ENCODE data around the gene CNTNAP2.

- TF ChIP-seq, protein P1, sequence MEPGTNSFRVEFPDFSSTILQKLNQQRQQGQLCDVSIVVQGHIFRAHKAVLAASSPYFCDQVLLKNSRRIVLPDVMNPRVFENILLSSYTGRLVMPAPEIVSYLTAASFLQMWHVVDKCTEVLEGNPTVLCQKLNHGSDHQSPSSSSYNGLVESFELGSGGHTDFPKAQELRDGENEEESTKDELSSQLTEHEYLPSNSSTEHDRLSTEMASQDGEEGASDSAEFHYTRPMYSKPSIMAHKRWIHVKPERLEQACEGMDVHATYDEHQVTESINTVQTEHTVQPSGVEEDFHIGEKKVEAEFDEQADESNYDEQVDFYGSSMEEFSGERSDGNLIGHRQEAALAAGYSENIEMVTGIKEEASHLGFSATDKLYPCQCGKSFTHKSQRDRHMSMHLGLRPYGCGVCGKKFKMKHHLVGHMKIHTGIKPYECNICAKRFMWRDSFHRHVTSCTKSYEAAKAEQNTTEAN (CRISPR knock-in tag; IDR thresholded peaks at IDR 0.05) = no peak
- TF ChIP-seq ETV6 (IDR thresholded peaks at IDR 0.05; ENCODE audit: borderline replicate concordance in 1 of 2, low read depth in 2 of 2, low read length in 1 of 2) (no peak), ETV6 (CRISPR knock-in tag; IDR thresholded peaks at IDR 0.05; ENCODE audit: borderline replicate concordance) (no peak), TCF3 (CRISPR knock-in tag; IDR thresholded peaks at IDR 0.05) (no peak), NFRKB (IDR thresholded peaks at IDR 0.05; ENCODE audit: low read depth) (no peak), TARDBP (IDR thresholded peaks at IDR 0.05) (no peak), ADNP (tag; IDR thresholded peaks at IDR 0.05) (no peak), JUN (IDR thresholded peaks at IDR 0.05; ENCODE audit: borderline replicate concordance, low read depth, low read length) (no peak), JUN (CRISPR knock-in tag; IDR thresholded peaks at IDR 0.05; ENCODE audit: borderline replicate concordance) (no peak)
Measured at GRCh38 chr7:147492606-147493005, 1376.0 kb downstream of the CNTNAP2 start.
